MM.1S (cell line): ENCODE results near the gene CCNF.

Source experiments
- DNase-seq: peaks from one replicate; pipeline ENCODE4 v3.0.0-alpha.2; 2015
- H2AFZ ChIP-seq: fragments of 300-600 bp; sonication (generic); 2 replicates; pipeline ENCODE4 v1.6.0; 2016; ENCODE audit warnings: antibody characterized with exemption, low read length
- H3F3A ChIP-seq: fragments of 300-600 bp; sonication (generic); 2 replicates; pipeline ENCODE4 v1.6.1; 2016; ENCODE audit warnings: mild to moderate bottlenecking, antibody characterized with exemption, low read length, moderate library complexity, mixed read lengths; ENCODE audit not compliant: insufficient read depth
- H3K27ac ChIP-seq: fragments of 300-600 bp; sonication (generic); 2 replicates; pipeline ENCODE4 v1.5.1; 2016; ENCODE audit warnings: mild to moderate bottlenecking, low read length
- H3K27me3 ChIP-seq: fragments of 300-600 bp; sonication (generic); replicated peaks from 2 replicates; pipeline ENCODE4 v1.6.0; 2016; ENCODE audit warnings: low read length; ENCODE audit not compliant: insufficient read depth
- H3K36me3 ChIP-seq: fragments of 300-600 bp; sonication (generic); replicated peaks from 2 replicates; pipeline ENCODE4 v1.6.1; 2016; ENCODE audit warnings: mild to moderate bottlenecking, low read length, mixed read lengths; ENCODE audit not compliant: insufficient read depth
- H3K4me1 ChIP-seq: fragments of 300-600 bp; sonication (generic); 2 replicates; pipeline ENCODE4 v1.6.1; 2016; ENCODE audit warnings: low read length, mixed read lengths
- H3K4me2 ChIP-seq: fragments of 300-600 bp; sonication (generic); 2 replicates; pipeline ENCODE4 v1.6.0; 2016; ENCODE audit warnings: low read depth, low read length
- H3K4me3 ChIP-seq: fragments of 300-600 bp; sonication (generic); 2 replicates; pipeline ENCODE4 v1.5.1; 2016; ENCODE audit warnings: low read length, mixed read lengths
- H3K79me2 ChIP-seq: fragments of 300-600 bp; sonication (generic); 2 replicates; pipeline ENCODE4 v1.6.1; 2016; ENCODE audit warnings: mixed run types, low read length, mixed read lengths
- H3K9ac ChIP-seq: fragments of 300-600 bp; sonication (generic); 2 replicates; pipeline ENCODE4 v1.6.1; 2016; ENCODE audit warnings: low read length, mixed read lengths
- H3K9me2 ChIP-seq: fragments of 300-600 bp; sonication (generic); replicated peaks from 2 replicates; pipeline ENCODE4 v1.6.1; 2016; ENCODE audit warnings: mild to moderate bottlenecking, low read length, mixed read lengths; ENCODE audit not compliant: insufficient read depth
- H3K9me3 ChIP-seq: fragments of 300-600 bp; sonication (generic); replicated peaks from 2 replicates; pipeline ENCODE4 v1.6.1; 2016; ENCODE audit warnings: mild to moderate bottlenecking, low read length, mixed read lengths; ENCODE audit not compliant: insufficient read depth
- H4K20me1 ChIP-seq: fragments of 300-600 bp; sonication (generic); 2 replicates; pipeline ENCODE4 v1.6.1; 2016; ENCODE audit warnings: mild to moderate bottlenecking, low read length, moderate library complexity, mixed read lengths; ENCODE audit not compliant: insufficient read depth
- CTCF ChIP-seq: fragments of 300-600 bp; sonication (generic); IDR thresholded peaks from 2 replicates; pipeline ENCODE4 v1.5.1; 2016; ENCODE audit warnings: antibody characterized with exemption, low read length, mixed read lengths
- EZH2 ChIP-seq: fragments of 300-600 bp; sonication (generic); optimal IDR thresholded peaks from 2 replicates; pipeline ENCODE3; 2017; ENCODE audit warnings: low read depth, mild to moderate bottlenecking, antibody characterized with exemption, low read length, mixed read lengths
- EZH2phosphoT487 ChIP-seq: fragments of 300-600 bp; sonication (generic); IDR thresholded peaks from 2 replicates; pipeline ENCODE4 v1.6.1; 2018; ENCODE audit warnings: antibody characterized with exemption, low read length

CCNF gene

GRCh38 chr16:2464333-2464732 is 35.1 kb downstream of the CCNF start:
- Histone ChIP-seq H3K4me2 (no peak overlapping the region), H3K36me3 (no peaks in the 10 kb centered on the region), H2AFZ (no peak overlapping the region), H3K27ac (no peak overlapping the region), H3K4me1 (peaks cover 11% of the 10 kb centered on the region), H3K9me2 (no peaks in the 10 kb centered on the region), H3K79me2 (peaks cover 14% of the 10 kb centered on the region), H3F3A (peaks cover 5% of the 10 kb centered on the region; the same call in 1 of the 2 replicates), H3K27me3 (peaks cover 13% of the 10 kb centered on the region), H4K20me1 (no peaks in the 10 kb centered on the region), H3K9me3 (no peaks in the 10 kb centered on the region), H3K9ac (no peak overlapping the region), H3K4me3 (no peak overlapping the region)
- no peak for DNase-seq
- TF ChIP-seq EZH2phosphoT487 (no peak), EZH2 (no peak), CTCF (no peak)

- TF ChIP-seq EZH2phosphoT487 = no peak
- no peak for TF ChIP-seq EZH2
- TF ChIP-seq CTCF = peak; percentile 12; the same call in 1 of the 2 replicates
- no peak for DNase-seq
- no peaks in the 10 kb centered on the region for H3K9me2 ChIP-seq
- H3K27me3 ChIP-seq = peaks cover 28% of the 10 kb centered on the region
- no peak overlapping the region for H3K27ac ChIP-seq
- no peak overlapping the region for H2AFZ ChIP-seq
- no peaks in the 10 kb centered on the region for H3K36me3 ChIP-seq
- H3K79me2 ChIP-seq = peaks cover 7% of the 10 kb centered on the region
- H3K9ac ChIP-seq = no peak overlapping the region
- no peaks in the 10 kb centered on the region for H3K9me3 ChIP-seq
- H3F3A ChIP-seq = no peaks in the 10 kb centered on the region
- peaks cover 5% of the 10 kb centered on the region for H3K4me1 ChIP-seq
- H3K4me2 ChIP-seq = no peak overlapping the region
- no peaks in the 10 kb centered on the region for H4K20me1 ChIP-seq
- H3K4me3 ChIP-seq = no peak overlapping the region
Measured at GRCh38 chr16:2465653-2466415, 36.6 kb downstream of the CCNF start.

- Histone ChIP-seq H3K27ac (no peak overlapping the region), H3K9ac (no peak overlapping the region; the same call in 1 of the 2 replicates), H3F3A (no peaks in the 10 kb centered on the region), H2AFZ (no peak overlapping the region), H3K27me3 (peaks cover 37% of the 10 kb centered on the region), H3K79me2 (no peaks in the 10 kb centered on the region), H3K4me1 (0 out of 2 replicates have a peak, but pooled peaks cover 2% of the 10 kb centered on the region), H3K9me3 (no peaks in the 10 kb centered on the region), H4K20me1 (no peaks in the 10 kb centered on the region), H3K36me3 (no peaks in the 10 kb centered on the region), H3K4me3 (no peak overlapping the region), H3K9me2 (no peaks in the 10 kb centered on the region), H3K4me2 (no peak overlapping the region; the same call in 1 of the 2 replicates)
- TF ChIP-seq EZH2phosphoT487 (no peak), CTCF (no peak), EZH2 (no peak)
- no peak for DNase-seq
Measured at GRCh38 chr16:2466667-2467527, 37.6 kb downstream of the CCNF start.
